GM12878 (cell line): ENCODE results near the gene GSK3A. TPM values are rescaled to one million over a fixed set of nuclear protein-coding genes. Genes with fewer than 3 reads are reported as not detected.

Experiments used
- ATF7 ChIP-seq: fragments of 450-650 bp; IDR thresholded peaks from 2 replicates; pipeline ENCODE4 v1.6.1; 2016; ENCODE audit warnings: low read depth, mild to moderate bottlenecking
- BCLAF1 ChIP-seq: fragments of 450-650 bp; IDR thresholded peaks from 2 replicates; pipeline ENCODE4 v1.6.1; 2017; ENCODE audit warnings: antibody characterized with exemption, mild to moderate bottlenecking, moderate library complexity
- E2F4 ChIP-seq: IDR thresholded peaks from 2 replicates; pipeline ENCODE4 v1.6.1; 2012; ENCODE audit warnings: low read depth, low read length, improper control_type of control experiment
- ELK1 ChIP-seq: IDR thresholded peaks from 2 replicates; pipeline ENCODE4 v1.6.1; 2012; ENCODE audit warnings: low read depth, low read length, improper control_type of control experiment
- ESRRA ChIP-seq: IDR thresholded peaks from 2 replicates; pipeline ENCODE4 v1.6.1; 2012; ENCODE audit warnings: mild to moderate bottlenecking, low read length, improper control_type of control experiment
- MXI1 ChIP-seq: fragments of 150-350 bp; IDR thresholded peaks from 2 replicates; pipeline ENCODE4 v1.6.1; 2011; ENCODE audit warnings: low read depth, mild to moderate bottlenecking, inconsistent platforms, low read length, improper control_type of control experiment
- PBX3 ChIP-seq: IDR thresholded peaks from 2 replicates; pipeline ENCODE4 v1.6.1; 2011; ENCODE audit warnings: mild to moderate bottlenecking, low read depth, low read length, moderate library complexity; ENCODE audit not compliant: insufficient replicate concordance
- POU2F2 ChIP-seq: IDR thresholded peaks from 3 replicates; pipeline ENCODE4 v1.6.1; 2011; ENCODE audit warnings: low read depth, mild to moderate bottlenecking, low read length, borderline replicate concordance
- SMAD1 ChIP-seq: fragments of 450-650 bp; IDR thresholded peaks from 2 replicates; pipeline ENCODE4 v1.6.1; 2018; ENCODE audit warnings: mild to moderate bottlenecking, low read depth; ENCODE audit not compliant: partially characterized antibody
- SMC3 ChIP-seq: IDR thresholded peaks from 2 replicates; pipeline ENCODE4 v1.6.1; 2011; ENCODE audit warnings: low read length, improper control_type of control experiment, borderline replicate concordance
- TAF1 ChIP-seq: IDR thresholded peaks from 2 replicates; pipeline ENCODE4 v1.6.1; 2011; ENCODE audit warnings: mild to moderate bottlenecking, low read depth, low read length, borderline replicate concordance
- ZZZ3 ChIP-seq: IDR thresholded peaks from 2 replicates; pipeline ENCODE4 v1.6.1; 2011; ENCODE audit warnings: low read depth; ENCODE audit not compliant: control insufficient read depth, insufficient read length
- polyA plus RNA-seq, 11 experiments: library from polyadenylated mRNA; depleted of rRNA in 4 of 11; unstranded in 6 of 11; stranded (reverse) in 5 of 11; fragments of >200 nt; fragmentation: Nextera tagmentation in 4 of 11; fragmentation: Illumina TruSeq in 1 of 11; extraction: Ambion mirVana in 4 of 11; extraction: Trizol in 1 of 11; gene quantifications; 1 replicate in 1 of 11; 2 replicates in 10 of 11; pipeline versions ENCODE4 v1.2.1 to v1.2.3, GENCODE V29; 2011 to 2016; ENCODE audit warnings: inconsistent platforms in 2 of 11, missing spikeins in 2 of 11, low read depth in 1 of 11
- total RNA-seq, 4 experiments: library from RNA; depleted of rRNA in 3 of 4; stranded (reverse); fragments of >200 nt in 3 of 4; fragmentation: Illumina TruSeq in 1 of 4; extraction: Trizol in 1 of 4; gene quantifications; 2 replicates each; pipeline versions ENCODE4 v1.2.1 to v1.2.3, GENCODE V29; 2013 to 2021
- TF ChIP-seq, protein P1 (sequence below): fragments of 450-650 bp; IDR thresholded peaks from 2 replicates; pipeline ENCODE4 v1.6.1; 2017; ENCODE audit warnings: mild to moderate bottlenecking, moderate library complexity
- TF ChIP-seq, protein P2 (sequence below): fragments of 450-650 bp; IDR thresholded peaks from 2 replicates; pipeline ENCODE4 v1.6.1; 2017; ENCODE audit warnings: low read depth, mild to moderate bottlenecking, moderate library complexity

Gene GSK3A
- total and polyA plus RNA-seq, 10 of the 15 experiments (the other 5 are each of a cell fraction or from before 2014, with no cell fraction given) = 1.00 to 47.9 (median 15.2) TPM

- TF ChIP-seq, protein P1, sequence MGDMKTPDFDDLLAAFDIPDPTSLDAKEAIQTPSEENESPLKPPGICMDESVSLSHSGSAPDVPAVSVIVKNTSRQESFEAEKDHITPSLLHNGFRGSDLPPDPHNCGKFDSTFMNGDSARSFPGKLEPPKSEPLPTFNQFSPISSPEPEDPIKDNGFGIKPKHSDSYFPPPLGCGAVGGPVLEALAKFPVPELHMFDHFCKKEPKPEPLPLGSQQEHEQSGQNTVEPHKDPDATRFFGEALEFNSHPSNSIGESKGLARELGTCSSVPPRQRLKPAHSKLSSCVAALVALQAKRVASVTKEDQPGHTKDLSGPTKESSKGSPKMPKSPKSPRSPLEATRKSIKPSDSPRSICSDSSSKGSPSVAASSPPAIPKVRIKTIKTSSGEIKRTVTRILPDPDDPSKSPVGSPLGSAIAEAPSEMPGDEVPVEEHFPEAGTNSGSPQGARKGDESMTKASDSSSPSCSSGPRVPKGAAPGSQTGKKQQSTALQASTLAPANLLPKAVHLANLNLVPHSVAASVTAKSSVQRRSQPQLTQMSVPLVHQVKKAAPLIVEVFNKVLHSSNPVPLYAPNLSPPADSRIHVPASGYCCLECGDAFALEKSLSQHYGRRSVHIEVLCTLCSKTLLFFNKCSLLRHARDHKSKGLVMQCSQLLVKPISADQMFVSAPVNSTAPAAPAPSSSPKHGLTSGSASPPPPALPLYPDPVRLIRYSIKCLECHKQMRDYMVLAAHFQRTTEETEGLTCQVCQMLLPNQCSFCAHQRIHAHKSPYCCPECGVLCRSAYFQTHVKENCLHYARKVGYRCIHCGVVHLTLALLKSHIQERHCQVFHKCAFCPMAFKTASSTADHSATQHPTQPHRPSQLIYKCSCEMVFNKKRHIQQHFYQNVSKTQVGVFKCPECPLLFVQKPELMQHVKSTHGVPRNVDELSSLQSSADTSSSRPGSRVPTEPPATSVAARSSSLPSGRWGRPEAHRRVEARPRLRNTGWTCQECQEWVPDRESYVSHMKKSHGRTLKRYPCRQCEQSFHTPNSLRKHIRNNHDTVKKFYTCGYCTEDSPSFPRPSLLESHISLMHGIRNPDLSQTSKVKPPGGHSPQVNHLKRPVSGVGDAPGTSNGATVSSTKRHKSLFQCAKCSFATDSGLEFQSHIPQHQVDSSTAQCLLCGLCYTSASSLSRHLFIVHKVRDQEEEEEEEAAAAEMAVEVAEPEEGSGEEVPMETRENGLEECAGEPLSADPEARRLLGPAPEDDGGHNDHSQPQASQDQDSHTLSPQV = no peak
- TF ChIP-seq ESRRA (no peak), ATF7 (peak; percentile 77; the same call in 1 of the 2 replicates), BCLAF1 (no peak), PBX3 (no peak), TAF1 (no peak), E2F4 (no peak), SMC3 (no peak), SMAD1 (no peak), MXI1 (peak; percentile 43; the same call in 1 of the 2 replicates), ELK1 (no peak), ZZZ3 (no peak), POU2F2 (no peak)
- TF ChIP-seq, protein P2, sequence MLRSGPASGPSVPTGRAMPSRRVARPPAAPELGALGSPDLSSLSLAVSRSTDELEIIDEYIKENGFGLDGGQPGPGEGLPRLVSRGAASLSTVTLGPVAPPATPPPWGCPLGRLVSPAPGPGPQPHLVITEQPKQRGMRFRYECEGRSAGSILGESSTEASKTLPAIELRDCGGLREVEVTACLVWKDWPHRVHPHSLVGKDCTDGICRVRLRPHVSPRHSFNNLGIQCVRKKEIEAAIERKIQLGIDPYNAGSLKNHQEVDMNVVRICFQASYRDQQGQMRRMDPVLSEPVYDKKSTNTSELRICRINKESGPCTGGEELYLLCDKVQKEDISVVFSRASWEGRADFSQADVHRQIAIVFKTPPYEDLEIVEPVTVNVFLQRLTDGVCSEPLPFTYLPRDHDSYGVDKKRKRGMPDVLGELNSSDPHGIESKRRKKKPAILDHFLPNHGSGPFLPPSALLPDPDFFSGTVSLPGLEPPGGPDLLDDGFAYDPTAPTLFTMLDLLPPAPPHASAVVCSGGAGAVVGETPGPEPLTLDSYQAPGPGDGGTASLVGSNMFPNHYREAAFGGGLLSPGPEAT = 0 out of 2 replicates have a peak, but pooled peaks have one; percentile 62
These were observed 28.1 kb upstream of the GSK3A start (continued) for GRCh38 chr19:42270346-42271044.
